ENCODE measurements around the gene FBXO2.

FBXO2 gene

GRCh38 chr1:11682287-11682771 lies 28.1 kb upstream of the FBXO2 start:
- no peak for DNase-seq (ENCODE audit: low spot score)

- peak; percentile 94 for DNase-seq (ENCODE audit: low spot score)
These were observed 27.0 kb upstream of the FBXO2 start, which contains the start of gene MAD2L2 for GRCh38 chr1:11681071-11681771. TSS of gene MAD2L2 (minus strand) at chr1:11681148. CDS start at chr1:11680601, 547 bp downstream.

- DNase-seq (ENCODE audit: low spot score), result no peak
These were observed 26.2 kb upstream of the FBXO2 start for GRCh38 chr1:11680270-11681070.

DNA sequence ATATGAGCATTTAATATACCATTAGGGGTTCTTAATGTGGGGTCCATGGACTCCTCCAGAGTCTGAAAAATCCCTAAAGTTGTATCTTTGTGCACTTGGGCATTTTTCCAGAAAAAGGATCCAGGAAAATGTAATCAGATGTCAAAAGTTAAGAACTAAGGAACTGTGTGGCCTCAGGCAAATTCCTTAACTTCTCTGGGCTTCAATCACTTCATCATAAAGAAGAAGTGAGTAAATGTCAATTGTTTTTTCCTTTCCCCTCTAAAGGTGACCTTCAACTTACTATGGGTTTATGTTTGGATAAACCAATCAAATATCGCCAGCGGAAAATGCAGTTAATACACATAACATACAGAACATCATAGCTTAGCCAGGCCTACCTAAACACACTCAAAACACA lies 24.2 kb upstream of the FBXO2 start:
- no peak for DNase-seq (ENCODE audit: low spot score)

DNA sequence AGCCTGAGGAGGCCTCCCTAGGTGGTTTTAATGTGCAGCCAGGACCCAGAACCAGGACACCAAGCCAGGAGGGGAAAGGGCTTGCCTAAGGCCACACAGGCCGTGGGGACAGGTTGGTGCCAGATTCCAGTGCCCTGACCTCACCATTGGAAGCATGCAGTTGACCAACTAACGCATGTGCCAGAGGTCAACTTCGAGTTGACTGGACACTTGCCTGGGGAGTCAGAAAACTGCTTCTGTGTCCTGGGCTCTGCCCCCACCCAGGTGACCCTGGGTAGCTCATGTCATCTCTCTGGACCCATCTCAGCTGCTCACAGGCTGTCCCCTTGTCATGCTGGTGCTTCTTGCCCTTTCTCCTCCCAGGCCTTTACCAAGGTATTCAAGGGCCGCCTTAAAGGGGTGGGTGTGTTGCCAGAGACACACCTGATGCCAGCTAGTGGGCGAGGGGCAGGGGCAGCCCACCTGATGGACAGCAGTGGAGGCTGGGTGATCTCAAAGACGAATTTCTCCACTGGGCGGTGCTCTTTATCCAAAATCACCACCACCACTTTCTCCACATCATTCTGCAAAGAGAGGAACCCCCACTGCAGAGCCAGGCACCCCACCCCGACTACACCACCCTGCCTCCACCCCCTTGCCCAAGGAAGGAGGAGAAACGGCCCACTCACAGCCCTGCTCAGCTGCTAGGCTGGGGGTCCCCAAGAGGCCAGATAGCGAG lies 22.3 kb upstream of the FBXO2 start:
- DNase-seq (ENCODE audit: low spot score), result peak; percentile 59

DNA sequence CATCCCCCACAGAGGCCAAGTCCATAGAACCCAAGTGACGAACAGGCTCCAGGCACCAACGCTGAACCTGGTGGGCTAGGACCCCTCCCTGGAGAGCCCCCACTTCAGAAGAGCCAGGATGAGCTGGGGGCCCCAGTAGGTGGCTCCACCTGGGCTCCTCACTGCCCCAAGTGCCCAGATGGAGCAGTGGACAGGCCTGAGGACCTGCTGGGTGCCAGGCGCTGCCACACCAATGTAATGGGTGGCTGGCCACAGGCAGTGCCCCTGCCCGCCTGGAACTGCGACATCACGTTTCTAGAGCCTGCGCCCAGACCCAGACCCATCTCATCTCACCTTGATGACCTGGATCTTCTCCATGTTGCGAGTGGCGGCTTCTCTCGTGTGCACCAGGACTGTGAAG lies 21.1 kb upstream of the FBXO2 start:
- peak; percentile 60 for DNase-seq (ENCODE audit: low spot score)

- no peak for DNase-seq (ENCODE audit: low spot score)
These were observed 20.3 kb upstream of the FBXO2 start for GRCh38 chr1:11674488-11674887.

DNA sequence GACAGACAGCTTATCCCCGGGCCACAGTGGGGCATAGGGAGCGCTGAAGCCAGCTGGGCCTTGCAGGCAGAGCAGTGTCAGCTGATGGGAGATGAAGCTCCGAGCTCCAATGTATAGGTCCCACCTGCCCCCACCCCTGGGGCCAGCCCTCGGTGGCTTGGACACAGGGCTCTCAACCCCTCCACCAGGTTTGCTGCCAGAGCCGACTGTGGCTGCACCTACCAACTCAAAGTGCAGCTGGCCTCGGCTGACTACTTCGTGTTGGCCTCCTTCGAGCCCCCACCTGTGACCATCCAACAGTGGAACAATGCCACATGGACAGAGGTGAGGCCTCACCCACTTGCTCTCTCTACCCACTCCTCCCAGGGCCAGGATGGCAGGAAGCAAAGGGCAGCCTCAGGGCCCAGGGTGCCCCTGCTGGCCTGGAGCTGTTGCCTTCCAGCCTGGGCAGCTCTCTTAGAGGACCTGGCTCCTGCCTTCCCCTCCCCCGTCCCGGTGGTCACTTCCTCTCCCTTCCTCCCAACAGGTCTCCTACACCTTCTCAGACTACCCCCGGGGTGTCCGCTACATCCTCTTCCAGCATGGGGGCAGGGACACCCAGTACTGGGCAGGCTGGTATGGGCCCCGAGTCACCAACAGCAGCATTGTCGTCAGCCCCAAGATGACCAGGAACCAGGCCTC lies 19.0 kb upstream of the FBXO2 start:
- DNase-seq (ENCODE audit: low spot score), result no peak

GRCh38 chr1:11671544-11672286 lies 17.5 kb upstream of the FBXO2 start:
- no peak for DNase-seq (ENCODE audit: low spot score)

DNA sequence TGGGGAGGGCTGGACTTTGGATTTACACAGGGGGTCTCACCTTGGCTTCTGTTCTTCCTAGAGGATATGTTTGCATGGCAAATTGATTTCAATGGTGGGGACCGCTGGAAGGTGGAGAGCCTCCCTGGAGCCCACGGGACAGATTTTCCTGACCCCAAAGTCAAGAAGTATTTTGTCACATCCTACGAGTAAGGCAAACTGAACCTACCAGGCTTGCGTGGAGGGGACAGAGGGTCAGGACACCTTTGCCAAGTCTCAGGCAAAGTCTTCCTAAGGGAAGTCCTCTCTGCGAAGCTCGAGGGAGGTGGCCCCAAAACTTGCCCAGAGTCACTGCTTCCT lies 16.9 kb upstream of the FBXO2 start:
- DNase-seq (ENCODE audit: low spot score), result no peak

- no peak for DNase-seq (ENCODE audit: low spot score)
These were observed 16.5 kb upstream of the FBXO2 start for GRCh38 chr1:11670747-11671146.

GRCh38 chr1:11668516-11668915 lies 14.3 kb upstream of the FBXO2 start:
- no peak for DNase-seq (ENCODE audit: low spot score)

DNA sequence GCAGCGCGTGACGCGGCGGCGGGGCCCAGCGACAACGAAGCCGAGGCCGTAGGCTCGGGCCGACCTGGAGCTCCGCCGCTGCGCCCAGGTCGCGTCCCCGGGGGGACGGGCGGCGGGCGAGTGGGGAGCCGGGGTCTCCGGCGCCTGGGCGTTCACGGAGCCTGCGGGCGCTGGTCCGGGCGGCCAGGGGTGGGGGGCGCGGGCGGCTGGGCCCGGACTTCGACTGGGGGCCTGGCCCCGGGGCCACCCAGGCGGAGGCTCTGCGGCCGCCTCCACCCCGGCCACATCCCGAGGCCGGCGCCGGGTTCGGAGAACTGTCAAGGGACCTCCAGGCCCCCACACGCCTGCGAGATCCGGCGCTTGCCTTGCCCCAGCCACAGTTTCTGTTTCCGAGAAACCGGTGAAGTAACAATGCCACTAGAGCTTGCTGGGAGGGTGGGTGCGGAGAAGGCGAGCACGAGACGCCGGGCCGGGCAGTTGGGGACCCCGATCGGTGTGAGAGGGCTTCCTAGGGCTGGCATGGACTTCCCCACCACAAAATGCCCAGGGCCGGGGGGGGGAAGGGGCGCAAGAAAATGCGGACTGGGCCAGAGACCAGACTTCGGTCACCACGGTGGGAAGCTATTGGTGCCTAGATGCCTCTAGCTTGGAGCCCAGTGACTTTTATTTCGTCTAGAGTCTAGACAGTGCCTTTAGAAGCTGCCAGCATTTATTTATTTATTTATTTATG lies 10.3 kb upstream of the FBXO2 start:
- peak; percentile 75 for DNase-seq (ENCODE audit: low spot score)

DNA sequence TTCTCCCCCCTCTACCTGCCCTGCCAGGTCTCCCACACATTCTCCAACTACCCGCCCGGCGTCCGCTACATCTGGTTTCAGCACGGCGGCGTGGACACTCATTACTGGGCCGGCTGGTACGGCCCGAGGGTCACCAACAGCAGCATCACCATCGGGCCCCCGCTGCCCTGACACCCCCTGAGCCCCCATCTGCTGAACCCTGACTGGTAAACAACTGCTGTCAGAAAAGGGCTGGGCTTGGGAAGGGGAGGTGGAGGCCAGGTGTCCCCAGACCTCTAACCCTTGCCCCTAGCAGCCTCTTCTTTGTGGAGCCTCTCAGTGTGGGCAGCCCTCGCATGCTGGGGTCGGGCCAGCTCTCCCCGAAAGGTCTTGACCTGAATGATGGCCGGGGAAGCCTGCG lies 6.9 kb upstream of the FBXO2 start:
- DNase-seq (ENCODE audit: low spot score), result peak; percentile 54

DNA sequence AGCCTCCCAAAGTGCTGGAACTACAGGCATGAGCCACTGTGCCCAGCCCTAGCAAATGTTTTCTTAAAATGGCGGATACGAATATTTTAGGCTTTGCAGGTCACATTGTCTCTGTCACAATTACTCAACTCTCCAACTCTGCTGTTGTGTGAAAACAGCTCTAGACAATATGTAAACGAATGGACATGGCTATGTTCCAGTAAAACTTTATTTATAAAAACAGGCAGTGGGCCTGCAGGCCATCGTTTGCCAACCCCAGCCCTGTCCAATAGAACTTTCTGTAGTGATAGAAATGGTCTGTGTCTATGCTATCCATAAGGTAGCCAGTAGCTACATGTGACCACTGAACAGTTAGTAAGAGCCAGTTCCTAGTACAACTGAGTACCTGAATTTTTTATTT lies 5.5 kb upstream of the FBXO2 start:
- no peak for DNase-seq (ENCODE audit: low spot score)

DNA sequence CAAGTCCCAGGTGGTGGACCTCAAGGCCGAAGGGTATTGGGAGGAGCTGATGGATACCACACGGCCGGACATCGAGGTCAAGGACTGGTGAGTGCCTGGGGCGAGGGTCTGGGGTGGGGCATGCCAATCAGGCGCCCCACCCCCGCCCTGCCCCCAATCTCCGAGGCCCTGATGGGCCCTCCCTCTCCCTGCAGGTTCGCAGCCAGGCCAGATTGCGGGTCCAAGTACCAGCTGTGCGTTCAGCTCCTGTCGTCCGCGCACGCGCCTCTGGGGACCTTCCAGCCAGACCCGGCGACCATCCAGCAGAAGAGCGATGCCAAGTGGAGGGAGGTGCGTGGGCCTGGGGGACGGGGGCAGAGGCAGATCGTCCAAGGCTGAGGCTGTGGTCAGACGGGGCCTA lies 4.3 kb upstream of the FBXO2 start:
- no peak for DNase-seq (ENCODE audit: low spot score)

GRCh38 chr1:11657654-11658053 lies 3.4 kb upstream of the FBXO2 start:
- no peak for DNase-seq (ENCODE audit: low spot score)

- no peak for DNase-seq (ENCODE audit: low spot score)
These were observed 945 bp upstream of the FBXO2 start for GRCh38 chr1:11654939-11655808.

GRCh38 chr1:11653861-11654136 lies 430 bp downstream of the FBXO2 start:
- DNase-seq (ENCODE audit: low spot score), result no peak
